Esophagus muscularis mucosa (tissue), 4 donors: ENCODE results near the gene ALS2.
"Not testable (repeated sequence)": the region's sequence is repeated elsewhere in the genome, so short reads cannot be mapped to it uniquely, and the experiment has no call there.

ENCODE experiments used
- CTCF ChIP-seq, 3 experiments: fragments of 200-600 bp in 2 of 3; fragments of 450-650 bp in 1 of 3; sonication (generic) in 2 of 3; IDR thresholded peaks; one replicate each; pipeline ENCODE4 v1.5.1; 2017 to 2019; ENCODE audit warnings: antibody characterized with exemption in 3 of 3, mild to moderate bottlenecking in 2 of 3, moderate library complexity in 1 of 3
- EP300 ChIP-seq: sonication (generic); formaldehyde crosslinking; IDR thresholded peaks from one replicate; pipeline ENCODE4 v1.6.1; 2017; ENCODE audit warnings: antibody characterized with exemption
- POLR2A ChIP-seq: fragments of 450-650 bp; IDR thresholded peaks from one replicate; pipeline ENCODE4 v1.6.1; 2017; ENCODE audit warnings: antibody characterized with exemption, moderate library complexity, mild to moderate bottlenecking, low read depth

- not testable (repeated sequence) for TF ChIP-seq CTCF (IDR thresholded peaks at IDR 0.05); POLR2A; EP300
These were observed 109.5 kb downstream of the ALS2 start for GRCh38 chr2:201671205-201671604.
